GM19395 (cell line): Measurements from ENCODE around the gene TWNK.

Experiments used
- ATAC-seq: cut with Tn5 transposase; IDR thresholded peaks from one replicate; pipeline ENCODE4 v1.9.1; 2021; ENCODE audit warnings: mild to moderate bottlenecking, moderate library complexity; ENCODE audit not compliant: unreplicated experiment

The TWNK gene

DNA sequence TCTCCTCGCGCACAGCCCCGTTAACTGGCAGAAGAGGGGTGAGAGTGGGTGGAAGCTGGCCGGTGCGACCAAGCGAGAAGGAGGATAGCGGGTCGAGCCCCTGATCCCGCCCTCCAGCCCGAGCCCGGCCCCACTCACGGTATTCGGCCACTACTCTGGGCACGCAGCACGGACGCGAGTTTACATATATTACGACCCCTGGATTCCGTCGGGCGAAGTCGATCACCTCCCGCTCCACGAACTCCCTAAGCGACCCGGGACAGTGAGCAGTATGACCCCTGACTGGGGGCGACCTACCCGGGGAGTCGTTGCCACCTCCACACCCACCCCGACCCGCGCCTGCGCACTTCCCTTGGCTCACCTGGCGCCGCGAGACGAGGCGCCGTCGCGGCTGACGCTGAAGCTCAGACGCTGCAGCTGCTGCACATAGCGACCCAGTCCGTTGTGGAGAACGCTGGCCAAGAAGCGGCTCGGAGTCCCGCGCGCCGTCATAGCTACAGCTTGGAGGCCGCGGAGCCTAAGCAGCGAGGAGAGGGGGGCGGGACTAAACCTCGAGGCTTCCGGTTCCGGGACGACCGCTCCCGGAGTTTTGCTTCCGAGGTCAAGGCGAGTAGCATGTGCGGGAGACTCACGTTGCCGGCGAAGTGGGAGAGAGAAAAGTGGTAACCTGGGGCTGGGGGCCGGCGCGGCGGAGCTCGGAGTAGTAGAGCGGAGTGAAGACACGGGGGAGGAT lies at the start of gene TWNK, which contains the start of gene MRPL43:
TWNK (plus strand) TSS at position 592 of the 733 bp plus-strand sequence. CDS start 668 bp downstream, outside the sequence.
MRPL43 (minus strand) TSS at position 546 of the 733 bp plus-strand sequence; CDS start at position 492, 54 bp downstream.
- ATAC-seq: peak; percentile 90

DNA sequence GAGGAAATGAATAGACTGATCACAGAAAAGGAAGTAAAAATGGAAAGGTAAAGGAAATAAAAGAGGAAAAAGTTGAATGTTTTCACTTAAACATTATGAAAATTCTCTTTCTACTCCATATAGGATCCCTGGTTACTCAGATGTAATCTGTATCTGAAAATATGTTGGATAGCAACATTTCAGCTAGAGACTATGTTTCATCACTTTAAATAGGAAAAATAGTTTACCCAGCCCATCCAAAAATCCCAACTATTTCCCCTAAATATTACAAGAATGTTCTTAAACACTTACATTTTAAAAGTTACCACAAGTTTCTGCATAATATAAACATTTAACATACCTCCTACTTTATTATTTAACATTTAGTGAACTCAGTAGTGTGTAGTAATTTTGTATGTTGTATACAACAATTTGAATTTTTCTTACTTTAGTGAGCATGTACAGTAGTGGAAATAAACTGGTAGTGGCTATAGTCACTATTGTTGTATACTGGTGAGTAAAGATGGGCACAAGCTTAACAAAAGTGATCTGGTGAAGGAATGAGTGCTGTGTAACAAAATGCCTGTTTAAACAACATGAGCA lies 47.5 kb upstream of the TWNK start:
- no peak for ATAC-seq

DNA sequence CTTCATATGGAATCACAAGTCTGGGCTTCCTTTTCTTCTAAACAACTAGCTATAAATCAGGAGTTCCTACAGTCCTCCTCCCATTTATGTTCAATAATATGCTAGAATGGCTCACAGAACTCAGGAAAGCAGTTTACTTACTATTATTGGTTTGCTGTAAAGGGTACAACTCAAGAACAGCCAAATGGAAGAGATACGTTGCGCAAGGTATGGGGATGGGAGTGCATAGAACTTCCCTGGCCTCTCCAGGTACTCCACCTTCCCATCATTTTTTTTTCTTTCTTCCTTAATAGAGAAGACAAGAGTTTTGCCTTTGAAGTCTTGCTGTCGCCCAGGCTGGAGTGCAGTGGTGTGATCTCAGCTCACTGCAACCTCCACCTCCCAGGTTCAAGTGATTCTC lies 45.1 kb upstream of the TWNK start:
- ATAC-seq: no peak

DNA sequence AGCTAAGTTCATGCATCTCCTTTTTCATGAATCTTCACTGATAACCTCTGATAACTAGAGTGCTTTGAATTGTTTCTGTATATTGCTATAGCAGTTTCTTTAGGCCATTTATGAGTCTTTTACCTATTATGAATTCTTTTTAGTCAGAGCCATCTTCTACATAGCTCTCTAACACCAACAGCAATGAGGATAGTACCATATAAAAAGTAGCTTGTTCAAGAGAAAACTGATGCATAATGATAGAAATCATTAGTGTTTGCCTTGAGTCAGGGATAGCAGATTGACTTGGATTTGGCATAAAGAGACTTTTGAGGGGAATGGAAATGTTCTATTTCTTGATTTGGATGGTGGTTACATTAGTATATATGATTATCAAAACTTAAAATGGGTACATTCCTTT lies 43.8 kb upstream of the TWNK start:
- no peak for ATAC-seq

DNA sequence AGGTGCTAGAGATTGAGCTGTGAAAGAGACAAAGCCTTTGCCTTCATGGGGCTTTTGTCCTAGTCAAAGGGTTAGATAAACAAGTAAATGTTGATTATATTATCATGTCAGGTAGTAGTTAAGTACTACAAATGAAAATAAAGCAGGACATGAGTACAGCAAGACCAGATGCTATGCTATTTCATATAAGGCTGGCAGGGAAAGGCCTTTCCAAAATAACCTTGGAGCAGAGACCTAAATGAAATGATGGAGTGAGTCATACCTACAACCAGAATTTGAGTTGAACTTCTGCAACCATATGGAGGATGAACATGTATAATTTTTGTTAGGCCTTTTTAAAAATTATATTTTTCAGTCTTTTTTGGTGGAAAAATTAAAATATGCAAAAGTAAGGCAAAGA lies 41.6 kb upstream of the TWNK start:
- no peak for ATAC-seq

DNA sequence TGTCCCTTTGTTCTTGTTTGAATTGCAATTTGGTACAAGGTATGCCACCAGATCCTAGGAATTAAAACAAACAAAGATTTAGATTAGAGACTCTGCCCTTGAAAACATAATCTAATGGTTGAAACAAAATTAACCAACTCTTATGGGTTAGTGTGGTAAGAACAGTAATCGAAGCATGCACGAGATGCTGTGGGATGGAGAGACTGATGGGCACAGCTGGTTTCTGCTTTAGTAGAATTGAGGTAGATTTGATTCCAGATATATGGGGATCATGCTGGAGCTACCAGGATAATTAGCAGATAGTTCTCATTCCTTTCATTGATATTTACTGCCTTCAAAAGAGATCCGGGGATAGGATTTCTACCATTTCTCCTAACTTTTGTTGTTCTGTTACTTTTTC lies 38.4 kb upstream of the TWNK start:
- no peak for ATAC-seq

DNA sequence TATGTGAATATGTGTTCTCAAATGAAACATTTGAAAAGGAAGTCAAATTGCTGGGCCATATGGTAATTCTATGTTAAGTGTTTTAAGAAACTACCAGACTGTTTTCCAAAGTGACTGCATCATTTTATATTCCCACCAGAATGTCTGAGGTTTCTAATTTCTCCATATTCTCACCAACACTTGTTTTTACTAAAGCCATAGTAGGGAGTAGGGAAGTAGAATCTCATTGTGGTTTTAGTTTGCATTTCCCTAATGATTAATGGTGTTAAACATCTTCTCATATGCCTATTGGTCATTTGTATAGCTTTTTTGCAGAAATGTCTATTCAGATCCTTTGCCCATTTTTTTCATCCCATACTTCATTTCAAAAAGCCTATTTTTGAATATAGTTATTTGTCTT lies 27.1 kb upstream of the TWNK start:
- ATAC-seq: no peak

DNA sequence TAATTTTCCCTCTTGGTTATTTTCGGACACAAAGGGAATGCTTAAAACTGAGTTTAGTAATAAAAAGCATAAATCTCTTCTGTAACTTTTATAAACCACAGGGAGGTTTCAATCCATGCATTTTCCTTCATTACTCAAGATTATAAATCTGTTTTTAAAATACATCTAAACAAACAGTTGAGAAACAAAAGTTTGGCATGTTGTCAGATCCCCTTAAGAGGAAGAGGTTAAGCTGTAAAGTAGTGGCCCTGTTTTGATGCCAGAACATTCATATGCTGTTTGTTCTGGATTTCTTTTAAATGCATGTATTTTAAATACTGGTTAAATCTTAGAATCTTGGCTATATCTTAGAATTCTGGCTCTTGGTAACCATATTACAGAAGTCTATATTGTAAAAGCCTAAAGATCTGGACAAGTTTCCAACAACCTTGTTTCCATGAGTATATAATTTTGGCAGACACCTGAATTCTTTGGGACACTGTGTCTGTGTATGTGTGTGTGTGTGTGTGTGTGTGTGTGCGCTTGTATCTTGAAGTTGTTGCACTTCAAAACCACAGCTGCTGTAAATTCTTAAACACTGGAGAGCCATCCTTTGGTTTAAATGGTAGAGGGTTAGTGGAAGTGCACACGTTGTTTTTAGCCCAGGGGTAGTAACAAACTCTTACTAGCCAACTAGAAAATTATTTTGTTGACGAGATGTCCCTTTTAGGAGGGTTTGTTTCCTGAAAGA lies 24.8 kb upstream of the TWNK start:
- ATAC-seq: no peak

DNA sequence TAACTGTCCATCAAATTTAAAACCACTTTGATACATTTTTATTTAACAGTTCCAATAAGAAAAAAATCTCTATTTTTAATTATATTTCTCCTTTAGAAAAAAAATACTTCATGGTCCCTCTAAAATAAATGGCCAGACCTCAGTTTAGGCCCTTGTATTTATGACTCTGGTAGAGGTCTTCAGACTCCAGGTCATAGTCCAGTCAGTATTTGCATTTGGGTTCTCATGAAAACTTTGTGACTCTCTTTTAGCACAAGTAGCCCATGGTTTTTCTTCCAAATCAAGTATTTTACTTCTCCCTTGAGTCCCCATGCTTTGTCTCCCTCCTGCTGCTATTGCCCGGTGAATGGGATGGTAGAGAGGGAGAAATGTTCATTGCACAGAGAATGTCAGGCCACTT lies 23.5 kb upstream of the TWNK start:
- no peak for ATAC-seq

DNA sequence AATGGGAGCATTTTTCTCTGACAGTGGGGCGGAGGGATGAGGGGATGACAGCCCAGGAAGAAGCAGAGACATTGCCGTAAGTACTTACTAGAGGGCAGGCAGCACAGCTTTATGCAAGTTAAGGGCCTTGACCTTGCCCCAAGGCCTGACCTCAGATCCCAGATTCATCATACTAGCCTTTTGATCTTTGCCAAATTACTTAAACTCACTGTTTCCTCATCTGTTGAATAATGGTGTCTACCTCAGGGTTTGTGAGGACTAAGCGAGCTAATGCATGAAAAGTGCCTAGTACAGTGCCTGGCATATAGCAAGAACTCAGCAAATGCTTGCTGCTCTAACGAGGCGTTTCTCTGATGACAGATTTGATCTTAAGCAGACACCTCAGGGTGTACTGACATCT lies 21.5 kb upstream of the TWNK start:
- ATAC-seq: no peak

DNA sequence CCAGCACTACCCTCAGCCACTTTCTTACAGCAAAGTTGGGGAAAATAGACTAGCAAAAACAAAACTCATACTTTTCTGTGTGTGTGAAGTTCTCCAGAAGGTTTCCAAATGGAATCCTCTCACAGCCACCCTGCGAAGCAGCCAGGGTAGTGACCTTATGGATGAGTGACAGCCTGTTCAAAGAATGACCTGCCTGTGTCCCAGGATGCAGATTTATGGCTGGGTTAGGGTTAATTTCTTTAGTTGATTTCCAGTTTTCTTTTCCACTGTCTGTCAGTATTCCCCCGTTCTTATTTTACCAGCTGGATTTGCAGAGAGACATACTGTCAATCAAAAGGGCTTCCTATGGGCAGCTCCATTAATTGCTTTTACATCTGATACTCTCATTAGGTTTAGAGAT lies 20.5 kb upstream of the TWNK start:
- ATAC-seq: no peak

DNA sequence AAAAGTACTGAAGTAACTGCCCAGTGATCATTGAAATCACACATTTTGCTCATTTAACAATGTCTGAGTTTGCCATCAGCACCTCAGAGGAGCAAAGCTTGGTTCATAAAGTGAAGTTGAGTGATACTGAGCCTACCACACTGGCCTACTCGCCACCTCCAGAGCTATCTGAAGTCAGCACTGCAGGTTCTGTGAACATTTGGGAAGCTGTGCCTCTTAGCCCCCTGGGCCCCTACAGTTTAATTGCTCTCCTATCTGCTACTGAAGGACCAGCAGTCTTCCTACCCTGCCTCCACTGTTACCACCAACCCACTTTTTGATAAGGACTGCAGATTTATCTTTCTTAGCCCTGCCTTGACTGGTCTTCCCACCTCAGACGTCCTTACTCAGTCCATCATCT lies 20.0 kb upstream of the TWNK start:
- no peak for ATAC-seq

DNA sequence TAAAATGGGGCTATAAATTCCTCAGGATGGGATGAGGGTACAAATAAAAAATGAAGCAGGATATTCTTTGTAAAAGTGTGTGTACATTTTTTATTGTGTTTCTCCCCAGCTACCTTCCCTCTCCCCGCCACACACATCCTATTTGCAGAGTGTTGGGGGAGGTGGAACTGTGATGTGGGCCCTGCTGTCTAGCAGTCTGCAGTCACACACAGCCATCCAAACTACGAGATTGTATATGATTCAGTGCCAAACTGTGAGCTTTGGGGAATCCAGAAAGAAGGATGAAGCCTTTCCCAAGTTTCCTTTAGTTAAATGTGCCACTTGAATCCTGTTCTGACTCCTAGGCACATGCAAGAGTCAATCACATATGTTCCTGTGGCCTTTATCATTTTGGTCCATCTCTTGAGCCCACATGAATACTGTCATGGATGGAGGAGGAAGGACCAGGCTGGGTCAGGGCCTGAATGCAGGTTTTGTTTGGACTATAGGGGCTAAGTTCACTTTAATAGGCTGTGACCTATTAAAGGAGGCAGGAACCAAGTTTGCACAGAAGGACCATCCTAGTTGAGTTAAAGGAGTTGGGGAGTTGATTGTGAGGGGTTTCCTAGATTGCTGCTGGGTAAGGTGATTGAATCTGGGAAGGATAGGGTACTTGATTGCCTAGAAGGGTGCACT lies 19.1 kb upstream of the TWNK start:
- no peak for ATAC-seq

DNA sequence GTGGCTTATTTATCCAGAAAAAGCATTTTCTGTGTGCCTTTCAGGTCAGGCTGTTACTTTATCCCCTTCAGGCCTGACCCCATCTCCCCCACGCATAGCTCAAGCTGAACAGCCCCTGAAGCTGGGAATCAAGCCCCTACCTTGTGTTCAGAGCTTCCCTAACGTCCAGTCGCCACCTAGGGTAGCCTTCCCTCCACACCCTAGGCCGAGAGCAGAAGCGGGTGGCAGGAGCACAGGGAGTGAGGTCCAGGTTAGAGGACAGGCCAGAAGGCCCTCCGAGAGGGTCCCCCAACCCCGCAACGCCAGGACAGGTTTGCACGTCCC lies 18.5 kb upstream of the TWNK start:
- ATAC-seq: no peak

DNA sequence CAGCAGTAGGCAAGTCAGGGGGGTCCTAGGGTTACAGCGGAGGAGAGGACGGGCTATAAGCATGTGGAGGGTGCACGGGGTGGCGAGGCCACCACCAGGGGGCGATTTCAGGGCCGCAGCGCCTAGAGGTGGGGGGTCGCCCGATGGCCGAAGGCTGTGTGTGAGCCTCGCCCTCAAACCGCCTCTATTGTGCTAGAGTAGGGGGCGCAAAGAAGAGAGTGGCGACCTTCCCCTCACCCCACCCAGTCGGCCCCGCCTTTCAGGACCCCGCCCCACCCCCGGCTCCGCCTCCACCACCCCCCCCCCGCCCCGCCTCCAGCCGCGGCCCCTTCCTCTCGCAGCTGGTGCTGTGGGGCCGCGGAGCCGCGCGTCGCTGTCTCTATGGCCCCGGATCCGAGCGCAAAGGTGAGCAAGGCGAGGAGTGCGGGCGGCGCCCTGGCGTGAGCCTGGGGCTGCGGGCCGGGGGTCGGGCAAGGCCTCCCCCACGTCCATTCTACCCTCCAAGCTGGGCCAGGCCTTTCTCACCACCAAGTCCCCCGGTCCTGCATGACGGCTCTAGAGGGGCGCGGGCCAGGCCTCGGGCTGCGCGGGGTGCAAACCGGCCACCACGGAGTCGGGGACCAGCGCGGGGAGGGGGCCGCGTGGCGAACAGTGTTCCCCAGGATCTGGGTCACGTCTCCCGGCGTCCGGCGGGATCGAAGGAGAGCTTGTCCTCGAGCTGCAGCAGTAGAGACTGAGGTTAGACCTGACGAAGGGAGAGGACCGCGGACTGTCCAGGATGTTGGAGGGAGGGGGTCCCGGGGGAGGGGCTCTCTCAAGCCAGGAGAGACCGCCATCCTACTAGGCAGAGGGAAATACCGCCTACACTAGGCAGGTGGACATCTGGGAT lies 17.9 kb upstream of the TWNK start, which contains the start of gene SEMA4G:
SEMA4G (plus strand) TSS at position 318 of the 889 bp plus-strand sequence. CDS start 3,409 bp downstream, outside the sequence.
- ATAC-seq: peak; percentile 63

DNA sequence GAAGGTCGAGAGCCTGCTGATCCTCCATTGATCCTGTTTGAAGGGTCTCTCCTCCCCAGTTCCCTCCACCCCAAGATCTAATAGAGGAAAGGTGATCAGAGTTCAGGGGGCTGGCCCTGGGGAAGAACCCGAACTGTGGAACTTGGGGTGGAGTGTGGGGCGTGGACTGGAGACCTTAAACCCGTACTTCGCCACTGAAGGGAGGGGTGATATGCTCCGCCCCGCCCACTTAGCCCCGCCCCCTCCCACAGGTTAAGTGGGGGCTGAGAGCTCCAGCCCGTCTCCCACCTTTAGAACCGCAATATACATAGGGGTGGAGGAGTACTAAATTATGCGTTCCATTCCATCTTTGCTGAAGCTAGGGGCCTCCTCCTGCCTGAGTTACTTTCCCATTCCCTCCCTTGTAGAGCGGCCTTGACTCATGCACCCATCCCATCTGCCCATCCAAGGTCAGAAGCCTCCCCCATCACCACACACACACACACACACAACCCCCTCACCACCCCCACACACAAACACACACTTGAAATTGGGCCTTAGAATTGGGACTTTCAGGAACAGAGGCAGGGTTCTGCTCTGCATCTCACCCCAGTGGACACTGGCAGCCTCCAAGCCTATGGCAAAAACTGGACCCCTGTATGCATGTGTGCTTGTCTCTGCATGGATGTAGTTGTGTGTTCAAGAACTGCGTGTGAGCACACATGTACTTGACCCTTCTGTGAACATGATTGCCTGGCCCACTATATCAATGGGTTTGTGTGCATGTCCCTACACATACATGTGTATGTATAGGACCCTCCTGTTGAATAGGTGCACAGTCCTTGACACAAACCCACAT lies 17.0 kb upstream of the TWNK start:
- ATAC-seq: no peak

DNA sequence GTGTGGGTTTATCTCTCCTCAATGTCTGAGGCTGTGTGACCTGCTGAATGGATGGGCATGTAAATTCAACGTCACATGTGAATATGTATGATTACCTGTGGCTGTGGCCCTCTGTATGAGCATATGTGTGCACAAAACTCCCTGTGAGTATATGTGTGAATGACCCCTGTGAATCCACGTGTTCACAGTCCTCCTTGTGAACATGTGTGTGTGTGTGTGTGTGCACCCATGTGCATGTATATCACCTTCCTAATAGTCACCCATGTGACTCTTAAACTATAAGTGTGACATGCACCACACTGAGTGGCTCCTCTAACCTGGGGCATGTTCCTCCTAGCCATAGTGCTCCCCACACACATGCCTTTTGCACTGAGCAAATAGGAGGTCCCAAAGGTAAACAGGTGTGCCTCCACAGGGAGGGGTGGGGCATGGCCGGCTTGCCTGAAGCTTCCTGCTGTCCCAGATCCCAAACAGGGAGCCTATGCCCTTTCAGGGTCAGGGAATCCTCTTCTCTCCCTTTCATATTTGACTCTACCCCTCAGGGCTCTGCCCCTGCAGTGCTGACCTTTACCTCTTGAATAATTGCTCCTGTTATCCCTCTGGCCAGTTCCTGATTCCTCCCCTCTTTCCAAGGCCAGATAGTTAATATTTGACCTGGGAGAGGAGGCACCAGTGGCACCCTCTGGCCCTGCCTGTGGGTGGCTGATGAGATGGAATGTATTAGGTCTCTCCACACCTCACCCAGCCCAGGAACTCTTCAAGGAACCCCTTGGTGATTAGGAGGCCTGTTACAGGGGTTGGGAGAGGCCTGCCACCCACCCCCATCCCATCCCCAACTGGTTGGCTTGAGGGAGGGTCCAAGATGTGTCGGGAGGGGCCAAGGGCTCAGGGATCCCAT lies 16.2 kb upstream of the TWNK start:
- no peak for ATAC-seq

DNA sequence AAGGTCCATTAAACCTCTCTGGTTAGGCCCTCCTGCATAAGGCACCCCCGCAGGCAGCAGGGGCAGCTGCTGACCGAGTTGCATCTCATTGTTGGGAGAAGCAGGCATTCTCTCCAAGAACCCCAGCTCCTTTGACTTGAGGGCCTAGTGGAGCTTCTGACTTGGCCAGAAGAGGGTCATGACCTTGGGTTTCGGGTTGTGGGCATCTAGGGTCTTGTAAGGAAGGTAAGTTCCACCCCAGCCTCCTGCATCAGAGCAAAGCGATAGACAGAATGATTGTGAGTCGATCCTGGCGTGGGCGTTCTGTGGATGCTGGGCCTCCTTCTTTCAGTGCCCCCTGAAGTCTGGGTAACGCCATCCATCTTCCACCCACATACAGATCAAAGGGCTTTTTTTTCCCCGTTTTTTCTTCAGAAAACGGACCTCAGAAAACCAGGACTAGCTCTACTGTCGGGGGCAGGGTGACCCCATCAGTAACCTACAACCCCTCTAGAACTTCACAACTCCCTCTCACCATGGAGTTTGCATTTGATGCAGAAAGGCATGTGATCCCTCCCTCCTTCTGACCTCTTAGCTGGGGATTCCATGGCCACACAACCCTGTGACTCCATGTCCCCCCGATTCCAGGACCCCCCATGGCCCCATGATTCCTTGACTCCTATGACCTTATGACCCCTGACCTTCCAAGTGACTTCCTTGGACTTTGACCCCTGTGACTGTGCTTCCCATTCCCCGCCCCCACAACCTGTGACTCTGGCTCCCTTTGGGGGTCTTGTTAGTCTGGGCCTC lies 15.0 kb upstream of the TWNK start:
- ATAC-seq: no peak
